Skeletal muscle satellite cell (primary cell): ENCODE results near the gene ASB11. TPM values are rescaled to one million over a fixed set of nuclear protein-coding genes. Genes with fewer than 3 reads are reported as not detected.
A peak's percentile ranks its signal among the peaks of the same experiment; 100 is the strongest.

Experiments
- H3K27me3 ChIP-seq: 2 replicates; pipeline ENCODE4 v1.7.0; 2013; ENCODE audit warnings: low read length; ENCODE audit not compliant: control insufficient read depth, insufficient read depth
- H3K36me3 ChIP-seq: 2 replicates; pipeline ENCODE4 v1.7.0; 2013; ENCODE audit warnings: mild to moderate bottlenecking, control low read depth, low read length; ENCODE audit not compliant: insufficient read depth
- H3K4me1 ChIP-seq: 2 replicates; pipeline ENCODE4 v1.7.0; 2013; ENCODE audit warnings: low read length; ENCODE audit not compliant: control insufficient read depth, insufficient read depth
- H3K4me2 ChIP-seq: 2 replicates; pipeline ENCODE4 v1.7.0; 2013; ENCODE audit warnings: mild to moderate bottlenecking, low read length
- H3K4me3 ChIP-seq: 2 replicates; pipeline ENCODE4 v1.7.0; 2013; ENCODE audit warnings: low read length
- H3K9ac ChIP-seq: 2 replicates; pipeline ENCODE4 v1.7.0; 2013; ENCODE audit warnings: mild to moderate bottlenecking, low read depth, low read length, moderate library complexity
- H3K9me3 ChIP-seq: replicated peaks from 2 replicates; pipeline ENCODE4 v1.7.0; 2013; ENCODE audit warnings: mild to moderate bottlenecking, control low read depth, low read length
- total RNA-seq: library from RNA; depleted of rRNA; stranded (reverse); fragments of >200 nt; gene quantifications from 2 replicates; pipeline ENCODE4 v1.2.3, GENCODE V29; 2012; rRNA removed

ASB11 gene, protein sequence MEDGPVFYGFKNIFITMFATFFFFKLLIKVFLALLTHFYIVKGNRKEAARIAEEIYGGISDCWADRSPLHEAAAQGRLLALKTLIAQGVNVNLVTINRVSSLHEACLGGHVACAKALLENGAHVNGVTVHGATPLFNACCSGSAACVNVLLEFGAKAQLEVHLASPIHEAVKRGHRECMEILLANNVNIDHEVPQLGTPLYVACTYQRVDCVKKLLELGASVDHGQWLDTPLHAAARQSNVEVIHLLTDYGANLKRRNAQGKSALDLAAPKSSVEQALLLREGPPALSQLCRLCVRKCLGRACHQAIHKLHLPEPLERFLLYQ
- total RNA-seq, result not detected in 2 replicates

DNA sequence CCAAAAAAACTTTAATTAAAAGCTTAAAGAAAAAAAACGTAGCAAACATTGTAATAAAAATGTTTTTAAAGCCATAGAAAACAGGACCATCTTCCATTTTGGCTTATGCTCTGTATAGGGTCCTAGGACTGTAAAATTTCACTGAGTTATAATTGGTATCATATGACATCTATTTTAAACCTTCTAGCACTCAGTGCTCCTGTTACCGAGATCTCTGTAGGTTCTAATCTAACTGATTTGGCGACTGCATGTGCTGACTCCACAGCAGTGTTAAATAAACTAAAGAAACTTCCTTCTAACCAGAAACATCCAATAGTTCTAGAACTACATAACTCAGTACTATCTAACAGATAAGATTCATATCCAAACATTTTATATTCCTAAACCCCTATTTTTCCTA, at the start of gene ASB11:
Gene ASB11, minus strand, starts transcription at position 132 of the 400 bp plus-strand sequence. Its CDS starts 35 bp downstream, at position 97.
- Histone ChIP-seq H3K9ac (no peak within 1 kb of the TSS), H3K36me3 (no peaks in the 10 kb centered on the region), H3K4me2 (no peak within 1 kb of the TSS), H3K4me1 (no peaks in the 10 kb centered on the region), H3K4me3 (no peak within 1 kb of the TSS), H3K27me3 (peaks cover 3% of the 10 kb centered on the region), H3K9me3 (no peaks in the 10 kb centered on the region)

DNA sequence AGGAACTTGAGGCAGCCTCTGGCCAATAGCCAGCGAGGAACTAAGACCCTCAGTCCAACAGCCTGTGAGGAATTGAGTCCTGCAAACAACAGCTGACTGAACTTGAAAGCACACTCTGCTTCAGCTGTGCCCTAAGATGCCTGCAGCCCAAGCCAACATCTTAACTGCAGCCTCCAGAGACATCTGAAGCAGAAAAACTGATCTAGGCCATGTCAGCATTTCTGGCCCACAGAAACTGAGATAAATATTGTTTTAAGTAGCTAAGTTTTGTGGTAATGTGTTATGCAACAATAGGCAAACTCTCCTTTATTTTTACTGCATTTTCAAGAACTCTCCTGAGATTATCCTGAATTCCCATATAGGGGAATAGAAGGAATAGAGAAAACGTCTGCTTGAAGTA, 44.3 kb upstream of the ASB11 start:
- no peaks in the 10 kb centered on the region for H3K9me3 ChIP-seq
- H3K27me3 ChIP-seq, result peaks cover 2% of the 10 kb centered on the region
- no peak overlapping the region for H3K4me3 ChIP-seq
- no peaks in the 10 kb centered on the region for H3K36me3 ChIP-seq
- no peak overlapping the region for H3K9ac ChIP-seq
- H3K4me2 ChIP-seq, result no peak overlapping the region
- H3K4me1 ChIP-seq, result no peaks in the 10 kb centered on the region

DNA sequence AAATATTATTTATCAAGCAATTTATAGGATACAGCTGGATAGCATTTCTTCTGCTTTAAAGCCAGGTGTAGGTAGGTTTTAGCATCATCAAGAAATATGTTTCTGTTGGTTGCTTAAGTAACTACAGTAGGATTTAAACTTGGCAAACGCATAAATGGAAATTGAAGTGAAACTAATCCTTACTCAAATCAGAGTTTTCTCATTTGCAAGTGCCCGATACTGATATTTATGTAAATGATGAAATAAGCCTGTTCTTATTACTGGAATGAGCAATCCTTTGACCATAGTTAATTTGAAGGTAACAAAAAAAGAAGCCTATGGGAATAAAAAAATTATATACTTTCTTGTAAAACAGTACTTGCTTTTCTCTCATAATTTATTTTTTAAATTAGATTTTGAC, 43.1 kb upstream of the ASB11 start:
- H3K27me3 ChIP-seq, result peaks cover under 1% of the 10 kb centered on the region
- H3K36me3 ChIP-seq, result no peaks in the 10 kb centered on the region
- no peaks in the 10 kb centered on the region for H3K9me3 ChIP-seq
- no peak overlapping the region for H3K4me3 ChIP-seq
- H3K9ac ChIP-seq, result no peak overlapping the region
- H3K4me2 ChIP-seq, result no peak overlapping the region
- H3K4me1 ChIP-seq, result no peaks in the 10 kb centered on the region

DNA sequence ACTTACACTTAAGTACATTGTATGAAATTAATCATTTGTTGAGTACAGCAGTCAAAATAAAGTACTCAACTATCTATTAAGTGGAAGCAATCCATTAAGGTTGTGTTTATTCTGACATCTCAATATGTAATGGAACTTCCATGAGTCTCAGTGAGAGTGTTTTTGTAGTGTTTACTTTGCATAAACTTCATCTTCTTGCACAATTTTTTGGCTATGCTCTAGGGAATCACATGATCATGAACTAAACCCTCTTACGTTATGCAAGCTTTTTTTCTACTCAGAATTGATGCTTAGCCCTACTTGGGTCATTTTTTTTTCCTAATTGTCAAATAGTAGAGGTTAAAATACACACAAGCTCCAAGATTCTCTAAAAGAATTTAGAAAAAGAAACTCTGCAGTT, 41.0 kb upstream of the ASB11 start:
- Histone ChIP-seq H3K27me3 (no peaks in the 10 kb centered on the region), H3K4me1 (no peaks in the 10 kb centered on the region), H3K4me3 (no peak overlapping the region), H3K36me3 (no peaks in the 10 kb centered on the region), H3K9me3 (no peaks in the 10 kb centered on the region), H3K9ac (no peak overlapping the region), H3K4me2 (no peak overlapping the region)

DNA sequence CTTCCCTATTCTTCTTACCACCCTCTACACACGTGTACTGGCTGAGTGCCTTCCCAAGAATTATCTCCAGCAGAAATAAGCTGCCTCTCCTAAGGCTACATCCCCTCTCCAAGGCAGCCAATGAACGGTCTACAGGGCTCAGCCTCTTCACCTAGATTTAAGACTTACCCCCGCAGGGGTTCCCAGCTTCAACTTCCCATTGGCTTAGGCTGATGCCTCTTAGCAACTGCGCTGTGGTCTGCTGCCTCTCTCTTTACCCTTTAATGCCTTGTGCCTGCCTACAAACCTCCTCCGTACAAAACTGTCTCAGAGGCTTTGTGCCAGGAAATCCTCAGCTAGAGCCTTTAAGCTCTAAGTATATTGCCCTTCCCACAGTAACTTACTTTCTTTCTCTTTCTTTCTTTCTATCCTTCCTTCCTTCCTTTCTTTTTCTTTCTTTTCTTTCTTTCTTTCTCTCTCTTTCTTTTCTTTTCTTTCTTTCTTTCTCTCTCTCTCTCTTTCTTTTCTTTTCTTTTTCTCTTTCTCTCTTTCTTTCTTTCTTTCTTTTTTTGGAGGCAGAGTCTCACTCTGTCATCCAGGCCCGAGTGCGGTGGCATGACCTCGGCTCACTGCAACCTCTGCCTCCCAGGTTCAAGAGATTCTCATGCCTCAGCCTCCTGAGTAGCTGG, 35.0 kb upstream of the ASB11 start:
- H3K36me3 ChIP-seq, result no peaks in the 10 kb centered on the region
- no peak overlapping the region for H3K4me3 ChIP-seq
- no peak overlapping the region for H3K9ac ChIP-seq
- no peaks in the 10 kb centered on the region for H3K4me1 ChIP-seq
- no peaks in the 10 kb centered on the region for H3K9me3 ChIP-seq
- H3K4me2 ChIP-seq, result no peak overlapping the region
- peaks cover 6% of the 10 kb centered on the region for H3K27me3 ChIP-seq

DNA sequence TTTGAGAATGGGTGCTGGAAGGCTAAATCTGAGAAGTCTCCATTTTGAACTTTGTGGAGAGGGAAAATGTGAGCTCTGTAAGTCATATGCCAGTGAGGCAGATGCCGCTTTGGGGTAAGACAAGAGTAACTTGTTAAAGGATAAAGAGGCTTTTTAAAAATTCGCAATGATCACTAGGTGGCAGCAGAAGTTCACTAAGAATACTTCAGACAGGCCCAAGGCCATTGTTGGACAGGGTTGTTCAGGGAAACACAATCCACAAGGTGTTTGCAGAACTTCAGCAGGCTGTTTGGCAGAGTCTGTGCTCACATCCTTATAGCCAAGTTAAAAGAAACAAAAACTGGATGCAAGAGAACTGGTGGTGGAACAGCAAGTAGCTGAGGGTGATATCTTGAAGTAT, 33.6 kb upstream of the ASB11 start:
- Histone ChIP-seq H3K9ac (no peak overlapping the region), H3K27me3 (peaks cover 10% of the 10 kb centered on the region), H3K9me3 (no peaks in the 10 kb centered on the region), H3K36me3 (no peaks in the 10 kb centered on the region), H3K4me3 (no peak overlapping the region), H3K4me2 (no peak overlapping the region), H3K4me1 (no peaks in the 10 kb centered on the region)

DNA sequence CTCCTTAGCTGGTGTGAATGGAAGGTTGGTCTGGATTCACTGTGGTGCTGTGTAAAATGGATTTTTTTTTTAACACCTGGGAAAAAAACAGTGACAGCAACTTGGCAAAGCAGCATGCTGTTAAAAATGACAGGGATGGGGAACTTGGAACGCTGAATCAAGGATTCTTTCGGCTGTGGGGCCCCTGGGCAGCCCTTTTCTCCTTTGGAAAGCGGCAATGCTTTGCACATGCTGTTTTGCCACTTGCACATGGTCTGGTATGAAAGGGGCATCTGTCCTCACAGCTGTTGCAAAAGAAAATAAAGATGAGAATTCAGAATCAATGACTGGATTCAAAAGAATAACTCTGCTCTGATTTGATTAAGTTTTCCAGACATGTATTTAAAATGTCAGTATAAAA, 30.5 kb upstream of the ASB11 start:
- Histone ChIP-seq H3K36me3 (no peaks in the 10 kb centered on the region), H3K4me3 (no peak overlapping the region), H3K27me3 (peaks cover 17% of the 10 kb centered on the region), H3K4me1 (no peaks in the 10 kb centered on the region), H3K4me2 (no peak overlapping the region), H3K9ac (no peak overlapping the region), H3K9me3 (no peaks in the 10 kb centered on the region)

DNA sequence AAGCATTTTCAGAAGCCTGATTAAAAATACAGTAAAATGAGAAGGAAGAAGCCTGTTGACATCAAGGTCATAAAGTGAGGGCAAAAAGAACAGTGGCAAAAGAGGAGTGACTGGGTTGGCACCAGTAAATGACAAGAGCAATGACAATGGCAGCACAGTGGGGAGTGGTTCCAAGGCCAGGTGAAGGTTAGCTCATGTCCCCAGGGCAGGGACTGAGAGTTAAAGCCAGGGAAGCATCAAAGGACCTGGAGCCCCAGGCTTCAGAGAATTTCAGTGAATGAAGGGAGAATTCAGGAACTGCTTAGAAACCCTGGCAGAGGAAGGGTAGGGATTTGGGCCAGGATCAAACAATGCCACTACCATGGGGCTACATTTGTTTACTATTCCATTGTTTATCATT, 28.7 kb upstream of the ASB11 start:
- Histone ChIP-seq H3K9ac (no peak overlapping the region), H3K4me3 (no peak overlapping the region), H3K4me1 (no peaks in the 10 kb centered on the region), H3K4me2 (no peak overlapping the region), H3K27me3 (peaks cover 28% of the 10 kb centered on the region), H3K9me3 (no peaks in the 10 kb centered on the region), H3K36me3 (no peaks in the 10 kb centered on the region)

DNA sequence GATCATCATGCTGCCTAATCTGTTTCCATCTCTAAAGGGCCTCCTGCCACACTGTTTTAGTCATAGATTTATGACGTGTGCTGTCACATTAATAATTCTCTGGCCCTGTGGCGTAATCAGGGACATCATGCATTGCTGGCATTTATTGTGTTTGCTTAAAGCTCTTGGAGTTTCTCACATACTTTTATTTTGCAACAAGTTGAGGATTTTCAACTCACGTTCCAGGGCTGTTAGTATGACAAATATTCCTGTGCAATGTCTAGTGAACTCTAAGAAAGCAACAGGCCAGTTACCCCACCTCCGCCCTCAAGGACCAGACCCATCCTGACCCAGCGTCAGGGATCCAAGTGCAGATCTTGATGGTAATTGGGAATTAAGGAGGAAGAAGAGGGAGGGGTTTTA, 27.6 kb upstream of the ASB11 start:
- Histone ChIP-seq H3K4me3 (no peak overlapping the region), H3K4me1 (no peaks in the 10 kb centered on the region), H3K9ac (no peak overlapping the region), H3K4me2 (no peak overlapping the region), H3K27me3 (peaks cover 32% of the 10 kb centered on the region), H3K9me3 (no peaks in the 10 kb centered on the region), H3K36me3 (no peaks in the 10 kb centered on the region)

DNA sequence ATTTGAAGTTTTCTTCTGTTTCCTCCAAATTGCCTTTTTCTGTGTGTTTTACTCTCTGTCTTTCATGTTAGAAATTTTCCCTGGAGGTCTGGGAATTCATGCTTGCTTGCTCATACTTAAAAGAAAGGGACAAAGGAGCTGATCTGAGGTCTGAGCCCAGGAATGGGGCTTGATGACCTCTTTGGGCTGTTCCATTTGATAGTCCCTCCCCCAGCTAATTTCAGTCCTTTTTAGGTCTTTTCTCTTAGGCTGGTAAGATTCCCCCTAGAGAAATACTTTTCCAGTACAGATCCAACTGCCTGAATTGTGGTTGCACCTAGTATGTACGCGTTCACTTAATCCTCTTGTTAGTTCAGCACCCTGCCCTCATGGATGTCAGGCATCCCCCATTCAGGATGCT, 25.4 kb upstream of the ASB11 start:
- Histone ChIP-seq H3K27me3 (peaks cover 29% of the 10 kb centered on the region), H3K9me3 (no peaks in the 10 kb centered on the region), H3K36me3 (no peaks in the 10 kb centered on the region), H3K4me1 (no peaks in the 10 kb centered on the region), H3K9ac (no peak overlapping the region), H3K4me2 (no peak overlapping the region), H3K4me3 (no peak overlapping the region)

DNA sequence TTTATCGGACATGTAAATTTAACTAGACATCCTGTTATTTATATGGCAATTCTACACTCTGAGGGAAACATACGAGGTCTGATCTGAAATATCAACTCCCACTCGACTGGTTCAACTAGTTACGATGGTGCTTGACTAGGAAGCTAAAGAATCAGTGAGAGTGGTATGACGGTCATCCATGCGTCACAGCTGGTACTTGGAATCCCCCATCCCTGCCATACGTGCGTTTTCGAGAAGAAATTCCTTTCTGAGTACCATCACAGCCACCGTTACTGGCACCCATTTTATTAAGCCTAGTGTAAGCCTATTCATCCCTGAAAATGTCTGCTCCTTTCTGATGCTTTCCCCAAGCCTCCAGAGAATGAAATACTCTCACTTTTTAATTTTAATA, 20.6 kb upstream of the ASB11 start:
- H3K9me3 ChIP-seq, result no peaks in the 10 kb centered on the region
- peak overlapping the region; percentile 76 for H3K4me3 ChIP-seq
- H3K4me1 ChIP-seq, result no peaks in the 10 kb centered on the region
- peaks cover 15% of the 10 kb centered on the region for H3K27me3 ChIP-seq
- H3K9ac ChIP-seq, result peak overlapping the region; percentile 76
- peaks cover 3% of the 10 kb centered on the region for H3K36me3 ChIP-seq
- H3K4me2 ChIP-seq, result peak overlapping the region; percentile 84
